Common myeloid progenitor, CD34-positive (primary cell): Measurements from ENCODE around the gene MAF. TPM values are rescaled to one million over a fixed set of nuclear protein-coding genes. Genes with fewer than 3 reads are reported as not detected.

Experiments
- CTCF ChIA-PET: fragments of 350-600 bp; sonication (Branson Sonifier 250); formaldehyde crosslinking; loops from one replicate; lab custom pipeline; 2021; ENCODE audit warnings: antibody characterized with exemption; lab: Charles Lee
- POLR2A ChIA-PET: fragments of 350-600 bp; sonication (Branson Sonifier 250); formaldehyde crosslinking; loops from one replicate; lab custom pipeline; 2021; ENCODE audit warnings: antibody characterized with exemption; lab: Charles Lee
- DNase-seq, 3 donors: peaks; one replicate each; pipeline versions ENCODE4 v3.0.0 to v3.0.0-alpha.2; 2013
- H3K27ac ChIP-seq, 2 experiments: 1 replicate in 1 of 2; 2 replicates in 1 of 2; pipeline ENCODE4 v1.7.0; 2013; ENCODE audit warnings: inconsistent platforms in 2 of 2, low read length in 2 of 2, mild to moderate bottlenecking in 2 of 2, low read depth in 1 of 2, moderate library complexity in 1 of 2; ENCODE audit not compliant: severe bottlenecking in 2 of 2, insufficient read depth in 1 of 2, poor library complexity in 1 of 2
- H3K27me3 ChIP-seq, 5 experiments: replicated peaks in 2 of 5; 1 replicate in 3 of 5; 2 replicates in 2 of 5; pipeline versions ENCODE4 v1.6.1 to v1.7.0; 2013; ENCODE audit warnings: low read length in 4 of 5, mild to moderate bottlenecking in 2 of 5, moderate library complexity in 2 of 5, inconsistent platforms in 1 of 5; ENCODE audit not compliant: insufficient read depth in 5 of 5, control insufficient read depth in 4 of 5
- H3K36me3 ChIP-seq, 4 experiments: 1 replicate in 2 of 4; 2 replicates in 2 of 4; pipeline versions ENCODE4 v1.6.1 to v1.7.0; 2013; ENCODE audit warnings: low read length in 3 of 4, control low read depth in 1 of 4, mild to moderate bottlenecking in 1 of 4; ENCODE audit not compliant: control insufficient read depth in 4 of 4, insufficient read depth in 4 of 4
- H3K4me1 ChIP-seq, 4 experiments: 1 replicate in 3 of 4; 2 replicates in 1 of 4; pipeline versions ENCODE4 v1.6.1 to v1.7.1; 2013; ENCODE audit warnings: low read length in 3 of 4, mild to moderate bottlenecking in 3 of 4, control low read depth in 1 of 4, inconsistent platforms in 1 of 4, moderate library complexity in 1 of 4; ENCODE audit not compliant: control insufficient read depth in 4 of 4, insufficient read depth in 4 of 4; ENCODE audit errors: control extremely low read depth in 1 of 4
- H3K4me3 ChIP-seq, 7 experiments: 1 replicate in 4 of 7; 2 replicates in 3 of 7; pipeline versions ENCODE4 v1.5.1 to v1.7.0; 2013; ENCODE audit warnings: mild to moderate bottlenecking in 7 of 7, low read length in 6 of 7, moderate library complexity in 6 of 7, inconsistent platforms in 2 of 7, low read depth in 2 of 7, control low read depth in 1 of 7; ENCODE audit not compliant: insufficient read depth in 4 of 7, control insufficient read depth in 1 of 7; ENCODE audit errors: extremely low read depth in 1 of 7
- H3K9me3 ChIP-seq, 5 experiments: 1 replicate in 4 of 5; 2 replicates in 1 of 5; pipeline versions ENCODE4 v1.6.1 to v1.7.1; 2013; ENCODE audit warnings: low read length in 4 of 5, mild to moderate bottlenecking in 2 of 5, inconsistent platforms in 1 of 5, low read depth in 1 of 5, moderate library complexity in 1 of 5; ENCODE audit not compliant: control insufficient read depth in 4 of 5, insufficient read depth in 2 of 5; ENCODE audit errors: control extremely low read depth in 1 of 5
- WGBS: methylation state at CpG from one replicate; pipeline ENCODE4 v1.1.5; 2013; ENCODE audit not compliant: insufficient coverage; 5-methylcytosine and 5-hydroxymethylcytosine counted together
- polyA plus RNA-seq: library from polyadenylated mRNA; unstranded; fragments of 120-200 nt; gene quantifications from one replicate; pipeline ENCODE4 v1.2.1, GENCODE V29; 2013

MAF gene
- polyA plus RNA-seq, result 1.9 TPM

- peak; percentile 88 to 97 (median 95) for DNase-seq
- Histone ChIP-seq H3K4me1 (peaks cover 8 to 37% (median 30%) of the 10 kb centered on the region in 4 experiments), H3K27ac (no peak within 1 kb of the TSS), H3K27me3 (peaks cover 0 to 18% (median 0%) of the 10 kb centered on the region in 5 experiments), H3K9me3 (no peaks in the 10 kb centered on the region), H3K4me3 (peak within 1 kb of the TSS; percentile 38 to 88 (median 72)), H3K36me3 (no peaks in the 10 kb centered on the region)
- 0% methylated on average over 25 of the region's 25 CpGs for WGBS
- CTCF ChIA-PET, result interaction anchor here (1.0 to 1.8 kb wide), 13 partner anchors 13 to 1479 kb away, joined by 3 to 7 read pairs (median 3); no protein-coding TSS in a partner anchor
- POLR2A ChIA-PET, result interaction anchor here (0.5 to 0.6 kb wide), 2 partner anchors 26 to 165 kb away, joined by 3 to 4 read pairs; no protein-coding TSS in a partner anchor
These were observed at the start of gene MAF for GRCh38 chr16:79600638-79601091. Gene MAF, minus strand, starts transcription at chr16:79600737. Its CDS starts 835 bp downstream, at chr16:79599902.

GRCh38 chr16:79648826-79649225 lies 48.3 kb upstream of the MAF start:
- no peaks in the 10 kb centered on the region for H3K27me3 ChIP-seq
- no peak for DNase-seq
- H3K27ac ChIP-seq, result no peak overlapping the region
- ChIA-PET CTCF (no interaction called here), POLR2A (no interaction called here)
- H3K36me3 ChIP-seq, result no peaks in the 10 kb centered on the region
- 92% methylated on average over 2 of the region's 4 CpGs for WGBS
- no peaks in the 10 kb centered on the region for H3K9me3 ChIP-seq
- H3K4me3 ChIP-seq, result no peak overlapping the region
- peaks cover 4 to 18% (median 13%) of the 10 kb centered on the region in 4 experiments for H3K4me1 ChIP-seq

GRCh38 chr16:79647586-79647985 lies 47.0 kb upstream of the MAF start:
- DNase-seq, result no peak
- Histone ChIP-seq H3K27ac (no peak overlapping the region), H3K4me3 (no peak overlapping the region), H3K9me3 (no peaks in the 10 kb centered on the region), H3K36me3 (no peaks in the 10 kb centered on the region), H3K27me3 (no peaks in the 10 kb centered on the region), H3K4me1 (peaks cover 0 to 8% (median 2%) of the 10 kb centered on the region in 4 experiments)
- ChIA-PET POLR2A (no interaction called here), CTCF (no interaction called here)
- 97% methylated on average over 3 of the region's 3 CpGs for WGBS

- Histone ChIP-seq H3K27ac (no peak overlapping the region), H3K9me3 (no peaks in the 10 kb centered on the region), H3K4me3 (no peak overlapping the region), H3K27me3 (no peaks in the 10 kb centered on the region), H3K36me3 (no peaks in the 10 kb centered on the region), H3K4me1 (peaks cover 0 to 11% (median 2%) of the 10 kb centered on the region in 4 experiments)
- CTCF ChIA-PET, result no interaction called here
- no peak for DNase-seq
- POLR2A ChIA-PET, result no interaction called here
- no CpG with 5 or more reads among the region's 4 CpGs for WGBS
These were observed 45.2 kb upstream of the MAF start for GRCh38 chr16:79645701-79646100.

GRCh38 chr16:79644971-79645667 lies 44.6 kb upstream of the MAF start:
- Histone ChIP-seq H3K4me1 (peaks cover 0 to 17% (median 5%) of the 10 kb centered on the region in 4 experiments), H3K4me3 (no peak overlapping the region), H3K36me3 (no peaks in the 10 kb centered on the region), H3K27ac (no peak overlapping the region), H3K9me3 (no peaks in the 10 kb centered on the region), H3K27me3 (no peaks in the 10 kb centered on the region)
- ChIA-PET POLR2A (no interaction called here), CTCF (no interaction called here)
- 98% methylated on average over 6 of the region's 6 CpGs for WGBS
- no peak for DNase-seq

GRCh38 chr16:79642652-79643051 lies 42.1 kb upstream of the MAF start:
- ChIA-PET POLR2A (no interaction called here), CTCF (interaction anchor here (0.9 to 2.0 kb wide), 3 partner anchors 9 to 13 kb away, joined by 3 to 6 read pairs (median 4); no protein-coding TSS in a partner anchor)
- Histone ChIP-seq H3K4me1 (peaks cover 0 to 25% (median 8%) of the 10 kb centered on the region in 4 experiments), H3K4me3 (no peak overlapping the region), H3K36me3 (no peaks in the 10 kb centered on the region), H3K9me3 (no peaks in the 10 kb centered on the region), H3K27me3 (no peaks in the 10 kb centered on the region), H3K27ac (no peak overlapping the region)
- DNase-seq, result no peak
- WGBS, result 89% methylated on average over 1 of the region's 4 CpGs
